Osteoblast (primary cell): ENCODE results near the gene SLC50A1. TPM values are rescaled to one million over a fixed set of nuclear protein-coding genes. Genes with fewer than 3 reads are reported as not detected.
"Not testable (repeated sequence)": the region's sequence is repeated elsewhere in the genome, so short reads cannot be mapped to it uniquely, and the experiment has no call there.

Experiments
- DNase-seq: peaks from one replicate; pipeline ENCODE4 v3.0.0; 2011; ENCODE audit warnings: low spot score, mixed read lengths; ENCODE audit not compliant: insufficient read length; ENCODE audit errors: missing footprints
- H2AFZ ChIP-seq: 2 replicates; pipeline ENCODE4 v1.6.0; 2011; ENCODE audit warnings: mild to moderate bottlenecking, low read length
- H3K27ac ChIP-seq: 2 replicates; pipeline ENCODE4 v1.5.1; 2011; ENCODE audit warnings: mild to moderate bottlenecking, low read depth, low read length, moderate library complexity
- H3K27me3 ChIP-seq: 2 replicates; pipeline ENCODE4 v1.6.0; 2012; ENCODE audit warnings: mild to moderate bottlenecking, control low read depth, inconsistent platforms, low read length, moderate library complexity; ENCODE audit not compliant: insufficient read depth
- H3K36me3 ChIP-seq: 2 replicates; pipeline ENCODE4 v1.5.1; 2011; ENCODE audit warnings: mild to moderate bottlenecking, low read length, control low read depth, moderate library complexity; ENCODE audit not compliant: insufficient read depth
- H3K4me1 ChIP-seq: 2 replicates; pipeline ENCODE4 v1.5.1; 2011; ENCODE audit warnings: mild to moderate bottlenecking, low read length, control low read depth, moderate library complexity; ENCODE audit not compliant: insufficient read depth
- H3K4me2 ChIP-seq: 2 replicates; pipeline ENCODE4 v1.6.0; 2011; ENCODE audit warnings: mild to moderate bottlenecking, low read length; ENCODE audit not compliant: insufficient read depth
- H3K4me3 ChIP-seq: fragments of 200-600 bp; sonication (generic); 3 replicates; pipeline ENCODE4 v1.5.1; 2012; ENCODE audit warnings: mild to moderate bottlenecking, low read length, inconsistent platforms; ENCODE audit not compliant: insufficient read depth
- H3K79me2 ChIP-seq: 2 replicates; pipeline ENCODE4 v1.6.0; 2012; ENCODE audit warnings: mild to moderate bottlenecking, low read length, control low read depth, inconsistent platforms; ENCODE audit not compliant: insufficient read depth
- H3K9me3 ChIP-seq: 2 replicates; pipeline ENCODE4 v1.5.1; 2011; ENCODE audit warnings: low read depth, low read length, control low read depth
- H4K20me1 ChIP-seq: 2 replicates; pipeline ENCODE4 v1.6.0; 2012; ENCODE audit warnings: mild to moderate bottlenecking, low read length, control low read depth; ENCODE audit not compliant: insufficient read depth
- total RNA-seq: library from RNA; depleted of rRNA; stranded (reverse); fragments of >200 nt; gene quantifications from 2 replicates; pipeline ENCODE4 v1.2.3, GENCODE V29; 2012
- TF ChIP-seq, protein P1 (sequence below): IDR thresholded peaks from 2 replicates; pipeline ENCODE4 v1.5.1; 2011; ENCODE audit warnings: mild to moderate bottlenecking, low read depth, low read length, moderate library complexity; ENCODE audit errors: extremely low read depth

Gene SLC50A1
- total RNA-seq, 1 donor, result 38.0 TPM

GRCh38 chr1:155158991-155159390 is 23.3 kb downstream of the SLC50A1 start:
- Histone ChIP-seq H3K27ac (no peak overlapping the region), H3K27me3 (no peaks in the 10 kb centered on the region), H3K36me3 (no peaks in the 10 kb centered on the region), H3K4me3 (no peak overlapping the region), H2AFZ (no peak overlapping the region), H3K9me3 (no peaks in the 10 kb centered on the region), H3K4me1 (no peaks in the 10 kb centered on the region), H3K4me2 (no peak overlapping the region), H3K79me2 (no peaks in the 10 kb centered on the region), H4K20me1 (no peaks in the 10 kb centered on the region)
- TF ChIP-seq, protein P1, sequence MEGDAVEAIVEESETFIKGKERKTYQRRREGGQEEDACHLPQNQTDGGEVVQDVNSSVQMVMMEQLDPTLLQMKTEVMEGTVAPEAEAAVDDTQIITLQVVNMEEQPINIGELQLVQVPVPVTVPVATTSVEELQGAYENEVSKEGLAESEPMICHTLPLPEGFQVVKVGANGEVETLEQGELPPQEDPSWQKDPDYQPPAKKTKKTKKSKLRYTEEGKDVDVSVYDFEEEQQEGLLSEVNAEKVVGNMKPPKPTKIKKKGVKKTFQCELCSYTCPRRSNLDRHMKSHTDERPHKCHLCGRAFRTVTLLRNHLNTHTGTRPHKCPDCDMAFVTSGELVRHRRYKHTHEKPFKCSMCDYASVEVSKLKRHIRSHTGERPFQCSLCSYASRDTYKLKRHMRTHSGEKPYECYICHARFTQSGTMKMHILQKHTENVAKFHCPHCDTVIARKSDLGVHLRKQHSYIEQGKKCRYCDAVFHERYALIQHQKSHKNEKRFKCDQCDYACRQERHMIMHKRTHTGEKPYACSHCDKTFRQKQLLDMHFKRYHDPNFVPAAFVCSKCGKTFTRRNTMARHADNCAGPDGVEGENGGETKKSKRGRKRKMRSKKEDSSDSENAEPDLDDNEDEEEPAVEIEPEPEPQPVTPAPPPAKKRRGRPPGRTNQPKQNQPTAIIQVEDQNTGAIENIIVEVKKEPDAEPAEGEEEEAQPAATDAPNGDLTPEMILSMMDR, result no peak
- peak; percentile 46 for DNase-seq

DNA sequence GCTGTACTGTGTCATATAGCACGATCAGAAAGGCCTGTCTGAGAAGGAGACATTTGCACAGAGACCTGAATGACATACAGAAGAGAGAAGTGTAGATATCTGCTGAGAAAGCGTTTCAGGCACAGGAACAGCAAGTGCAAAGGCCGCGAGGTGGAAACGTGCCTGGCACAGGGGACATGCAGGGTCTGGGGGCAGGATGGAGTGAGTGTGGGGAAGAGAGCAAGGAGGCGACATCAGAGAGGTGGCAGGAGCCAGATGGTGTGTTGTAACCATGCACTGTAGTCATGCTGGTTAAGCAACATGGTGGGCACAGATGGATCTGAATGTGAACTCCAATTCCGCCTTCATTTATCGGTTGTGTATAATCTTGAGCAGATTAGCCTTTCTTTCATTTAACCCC is 24.5 kb downstream of the SLC50A1 start:
- H3K4me2 ChIP-seq, result no peak overlapping the region
- TF ChIP-seq, protein P1, result no peak
- H3K9me3 ChIP-seq, result no peaks in the 10 kb centered on the region
- H3K27me3 ChIP-seq, result no peaks in the 10 kb centered on the region
- H2AFZ ChIP-seq, result no peak overlapping the region
- no peaks in the 10 kb centered on the region for H3K4me1 ChIP-seq
- no peak overlapping the region for H3K27ac ChIP-seq
- no peak for DNase-seq
- H3K4me3 ChIP-seq, result no peak overlapping the region
- H4K20me1 ChIP-seq, result no peaks in the 10 kb centered on the region
- H3K36me3 ChIP-seq, result no peaks in the 10 kb centered on the region
- no peaks in the 10 kb centered on the region for H3K79me2 ChIP-seq

DNA sequence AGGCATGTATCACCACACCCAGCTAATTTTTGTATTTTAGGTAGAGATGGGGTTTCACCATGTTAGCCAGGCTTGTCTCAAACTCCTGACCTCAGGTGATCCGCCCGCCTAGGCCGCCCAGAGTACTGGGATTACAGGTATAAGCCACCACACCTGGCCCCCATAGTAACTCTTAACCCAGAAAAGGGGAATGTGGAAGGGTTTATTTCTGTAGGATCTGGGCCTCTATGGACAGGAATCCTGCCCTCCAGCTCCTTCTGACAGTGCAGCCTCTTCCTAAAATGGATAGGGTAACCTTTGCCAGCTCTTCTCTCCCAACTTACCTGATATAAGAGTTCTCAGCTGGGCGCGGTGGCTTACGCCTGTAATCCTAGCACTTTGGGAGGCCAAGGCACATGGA is 27.0 kb downstream of the SLC50A1 start:
- not testable (repeated sequence) for H2AFZ ChIP-seq, H3K4me3 ChIP-seq, H3K4me2 ChIP-seq, H3K79me2 ChIP-seq, H3K9me3 ChIP-seq, H4K20me1 ChIP-seq, H3K36me3 ChIP-seq, DNase-seq, H3K27ac ChIP-seq, H3K4me1 ChIP-seq
- H3K27me3 ChIP-seq, result peaks cover 11% of the 10 kb centered on the region

DNA sequence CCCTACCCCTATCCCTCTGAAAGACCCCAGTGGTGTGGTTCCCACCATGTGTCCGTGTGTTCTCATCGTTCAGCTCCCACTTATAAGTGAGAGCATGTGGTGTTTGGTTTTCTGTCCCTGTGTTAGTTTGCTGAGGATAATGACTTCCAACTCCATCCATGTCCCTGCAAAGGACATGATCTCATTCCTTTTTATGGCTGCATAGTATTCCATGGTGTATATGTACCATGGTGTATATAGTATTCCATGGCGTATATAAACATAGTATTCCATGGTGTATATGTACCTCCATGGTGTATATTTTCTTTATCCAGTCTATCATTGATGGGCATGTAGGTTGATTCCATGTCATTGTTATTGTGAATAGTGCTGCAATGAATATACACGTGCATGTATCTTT is 28.1 kb downstream of the SLC50A1 start:
- not testable (repeated sequence) for H3K79me2 ChIP-seq, H4K20me1 ChIP-seq, DNase-seq, H2AFZ ChIP-seq, H3K9me3 ChIP-seq, H3K27ac ChIP-seq, H3K36me3 ChIP-seq, H3K4me1 ChIP-seq, H3K4me3 ChIP-seq, H3K4me2 ChIP-seq
- H3K27me3 ChIP-seq, result peaks cover 11% of the 10 kb centered on the region

GRCh38 chr1:155164625-155165024 is 29.0 kb downstream of the SLC50A1 start:
- H3K9me3 ChIP-seq, H3K4me1 ChIP-seq, H3K4me2 ChIP-seq, H3K4me3 ChIP-seq, H3K27ac ChIP-seq, DNase-seq, H3K79me2 ChIP-seq, H2AFZ ChIP-seq: not testable (repeated sequence)
- H3K36me3 ChIP-seq, result peaks cover 13% of the 10 kb centered on the region
- peaks cover 10% of the 10 kb centered on the region for H4K20me1 ChIP-seq
- peaks cover 11% of the 10 kb centered on the region for H3K27me3 ChIP-seq
